Panc1 (cell line): ENCODE data around the gene KLRD1. TPM values are rescaled to one million over a fixed set of nuclear protein-coding genes. Genes with fewer than 3 reads are reported as not detected.

Experiments
- ATAC-seq: fragments of 200-7000 bp; cut with Tn5 transposase; 2 replicates; pipeline ENCODE4 v1.9.1; 2020; ENCODE audit warnings: mild to moderate bottlenecking, moderate library complexity
- BruUV-seq: library from RNA; stranded (reverse); fragments of 400-500 nt; replicated peaks from 2 replicates; lab custom pipeline; 2021; lab: Mats Ljungman, UMichigan
- CTCF ChIA-PET: fragments of 300-600 bp; sonication (Branson Sonifier 250); formaldehyde crosslinking; loops from one replicate; lab custom pipeline; 2022; ENCODE audit warnings: antibody characterized with exemption; lab: Charles Lee
- POLR2A ChIA-PET: fragments of 300-600 bp; sonication (Branson Sonifier 250); formaldehyde crosslinking; loops from one replicate; lab custom pipeline; 2022; ENCODE audit warnings: antibody characterized with exemption; lab: Charles Lee
- DNase-seq: peaks from one replicate; pipeline ENCODE4 v3.0.0-alpha.2; 2010; ENCODE audit warnings: low read depth, low spot score
- H3K27ac ChIP-seq: 2 replicates; pipeline ENCODE4 v1.5.1; 2011; ENCODE audit warnings: mild to moderate bottlenecking, low read length, inconsistent platforms
- H3K27me3 ChIP-seq: fragments of 200-500 bp; sonication (Bioruptor generic); 2 replicates; pipeline ENCODE4 v1.6.0; 2014; ENCODE audit warnings: low read length, inconsistent platforms; ENCODE audit not compliant: control insufficient read depth, insufficient read depth
- H3K36me3 ChIP-seq: fragments of 200-500 bp; sonication (Bioruptor generic); 2 replicates; pipeline ENCODE4 v1.5.1; 2014; ENCODE audit warnings: inconsistent platforms, mild to moderate bottlenecking, low read length, moderate library complexity; ENCODE audit not compliant: control insufficient read depth, insufficient read depth
- H3K4me1 ChIP-seq: 2 replicates; pipeline ENCODE4 v1.5.1; 2011; ENCODE audit warnings: inconsistent platforms, mild to moderate bottlenecking, low read length, moderate library complexity; ENCODE audit not compliant: control insufficient read depth, insufficient read depth
- H3K4me3 ChIP-seq, 2 experiments: 2 replicates each; pipeline ENCODE4 v1.5.1; 2011 to 2012; ENCODE audit warnings: low read depth in 2 of 2, low read length in 2 of 2, mild to moderate bottlenecking in 2 of 2, inconsistent platforms in 1 of 2, moderate library complexity in 1 of 2
- H3K9me3 ChIP-seq: fragments of 200-500 bp; sonication (Bioruptor generic); 2 replicates; pipeline ENCODE4 v1.5.1; 2014; ENCODE audit warnings: low read depth, mild to moderate bottlenecking, inconsistent platforms, low read length, moderate library complexity; ENCODE audit not compliant: control insufficient read depth, insufficient read depth
- CTCF ChIP-seq: fragments of 450-650 bp; IDR thresholded peaks from 2 replicates; pipeline ENCODE4 v1.5.1; 2017; ENCODE audit warnings: mild to moderate bottlenecking
- POLR2AphosphoS5 ChIP-seq: IDR thresholded peaks from 2 replicates; pipeline ENCODE4 v1.6.1; 2012; ENCODE audit warnings: mild to moderate bottlenecking, low read depth, low read length, moderate library complexity
- REST ChIP-seq, 2 experiments: IDR thresholded peaks; 2 replicates each; pipeline ENCODE4 v1.6.1; 2011 to 2012; ENCODE audit warnings: low read depth in 2 of 2, control low read depth in 1 of 2, low read length in 1 of 2, mild to moderate bottlenecking in 1 of 2, moderate library complexity in 1 of 2; ENCODE audit not compliant: insufficient read depth in 1 of 2
- SIN3A ChIP-seq: IDR thresholded peaks from 2 replicates; pipeline ENCODE4 v1.6.1; 2012; ENCODE audit warnings: low read depth, mild to moderate bottlenecking, low read length, moderate library complexity, borderline replicate concordance; ENCODE audit not compliant: insufficient read depth
- TCF7L2 ChIP-seq: IDR thresholded peaks from 2 replicates; pipeline ENCODE4 v1.6.1; 2011; ENCODE audit warnings: mild to moderate bottlenecking, low read depth, low read length, inconsistent platforms
- in situ Hi-C: cut with HindIII; loops from 2 replicates; pipeline ENCODE4 v1.10.0; 2016; ENCODE audit warnings: low sequenced_read_pairs, low pct_unique_long_range_greater_than_20kb
- intact Hi-C: fragments of 100-400 bp; cut with micrococcal nuclease; formaldehyde crosslinking; loops from one replicate; pipeline ENCODE4 v1.10.0; 2022; ENCODE audit not compliant: unreplicated experiment
- total RNA-seq: library from RNA; stranded (reverse); gene quantifications from one replicate; pipeline ENCODE4 v1.2.1, GENCODE V29; 2021; ENCODE audit not compliant: unreplicated experiment

Gene KLRD1
- total RNA-seq, 1 experiment from 2014 or later = not detected

- Histone ChIP-seq H3K27ac (no peak overlapping the region), H3K9me3 (no peaks in the 10 kb centered on the region), H3K27me3 (no peaks in the 10 kb centered on the region), H3K36me3 (no peaks in the 10 kb centered on the region), H3K4me1 (peaks cover 7% of the 10 kb centered on the region), H3K4me3 (no peak overlapping the region)
- ATAC-seq (no peak), DNase-seq (no peak)
- POLR2A ChIA-PET = no interaction called here
- in situ Hi-C loops (no loop called here), intact Hi-C loops (no loop called here)
- no peak for TF ChIP-seq POLR2AphosphoS5
- no peak for TF ChIP-seq SIN3A
- TF ChIP-seq TCF7L2 = no peak
- no peak for TF ChIP-seq REST (IDR thresholded peaks at IDR 0.05; ENCODE audit: insufficient read depth in 1 of 2, low read depth in 2 of 2, low read length in 1 of 2)
- TF ChIP-seq CTCF = no peak
- CTCF ChIA-PET = no interaction called here
- BruUV-seq = no TSS peak
Measured at GRCh38 chr12:10358131-10358530, 50.5 kb downstream of the KLRD1 start.

- in situ Hi-C loops (no loop called here), intact Hi-C loops (no loop called here)
- H3K36me3 ChIP-seq = no peaks in the 10 kb centered on the region
- H3K27ac ChIP-seq = no peak overlapping the region
- no peaks in the 10 kb centered on the region for H3K9me3 ChIP-seq
- ATAC-seq (no peak), DNase-seq (no peak)
- no peaks in the 10 kb centered on the region for H3K27me3 ChIP-seq
- ChIA-PET POLR2A (interaction anchor here (0.7 kb wide), 1 partner anchor 672 kb away, joined by 5 read pairs; the partner anchor contains the start of gene TAS2R31), CTCF (no interaction called here)
- H3K4me3 ChIP-seq = no peak overlapping the region
- no TSS peak for BruUV-seq
- no peak for TF ChIP-seq REST (IDR thresholded peaks at IDR 0.05; ENCODE audit: insufficient read depth in 1 of 2, low read depth in 2 of 2, low read length in 1 of 2)
- no peak for TF ChIP-seq SIN3A
- no peak for TF ChIP-seq POLR2AphosphoS5
- no peak for TF ChIP-seq CTCF
- no peak for TF ChIP-seq TCF7L2
- peaks cover 12% of the 10 kb centered on the region for H3K4me1 ChIP-seq
Measured at GRCh38 chr12:10358969-10359368, 51.3 kb downstream of the KLRD1 start.
